ENCODE data around the gene CYB5R2.

CYB5R2 gene

GRCh38 chr11:7628660-7629059 lies 44.6 kb downstream of the CYB5R2 start:
- no peak for TF ChIP-seq CTCF (IDR thresholded peaks at IDR 0.05; ENCODE audit: insufficient read depth, missing control alignments)
- FAIRE-seq (no peak), DNase-seq (ENCODE audit: insufficient read length, low spot score) (no peak)

GRCh38 chr11:7622721-7623120 lies 50.6 kb downstream of the CYB5R2 start:
- DNase-seq (ENCODE audit: insufficient read length, low spot score), result no peak
- TF ChIP-seq CTCF (IDR thresholded peaks at IDR 0.05; ENCODE audit: insufficient read depth, missing control alignments), result no peak
- FAIRE-seq, result no peak

GRCh38 chr11:7621554-7621953 lies 51.7 kb downstream of the CYB5R2 start:
- no peak for TF ChIP-seq CTCF (IDR thresholded peaks at IDR 0.05; ENCODE audit: insufficient read depth, missing control alignments)
- DNase-seq (ENCODE audit: insufficient read length, low spot score) (no peak), FAIRE-seq (no peak)

GRCh38 chr11:7621090-7621489 lies 52.2 kb downstream of the CYB5R2 start:
- TF ChIP-seq CTCF (IDR thresholded peaks at IDR 0.05; ENCODE audit: insufficient read depth, missing control alignments), result no peak
- FAIRE-seq (no peak), DNase-seq (ENCODE audit: insufficient read length, low spot score) (no peak)

- FAIRE-seq, result no peak
- DNase-seq (ENCODE audit: insufficient read length, low spot score), result no peak
- TF ChIP-seq CTCF (IDR thresholded peaks at IDR 0.05; ENCODE audit: insufficient read depth, missing control alignments), result no peak
Observed at GRCh38 chr11:7619322-7619721, 54.0 kb downstream of the CYB5R2 start.

- no peak for TF ChIP-seq CTCF (IDR thresholded peaks at IDR 0.05; ENCODE audit: insufficient read depth, missing control alignments)
- DNase-seq (ENCODE audit: insufficient read length, low spot score) (no peak), FAIRE-seq (no peak)
Observed at GRCh38 chr11:7617032-7617431, 56.3 kb downstream of the CYB5R2 start.
